HG02884 (cell line): ENCODE measurements around the gene YWHAG.
"Not testable (repeated sequence)": the region's sequence is repeated elsewhere in the genome, so short reads cannot be mapped to it uniquely, and the experiment has no call there.

ENCODE experiments used
- ATAC-seq: cut with Tn5 transposase; IDR thresholded peaks from one replicate; pipeline ENCODE4 v1.9.1; 2021; ENCODE audit warnings: mild to moderate bottlenecking, moderate library complexity; ENCODE audit not compliant: unreplicated experiment

Gene YWHAG

GRCh38 chr7:76358481-76359110 is at the start of gene YWHAG:
TSS of gene YWHAG (minus strand) at chr7:76358991. CDS start at chr7:76358808, 183 bp downstream.
- peak; percentile 44 for ATAC-seq

GRCh38 chr7:76408121-76408560 is 49.4 kb upstream of the YWHAG start:
- ATAC-seq, result no peak

- ATAC-seq, result no peak
These were observed 48.9 kb upstream of the YWHAG start for GRCh38 chr7:76407718-76408117.

GRCh38 chr7:76405738-76406137 is 46.9 kb upstream of the YWHAG start:
- no peak for ATAC-seq

GRCh38 chr7:76403780-76404494 is 45.1 kb upstream of the YWHAG start:
- no peak for ATAC-seq

GRCh38 chr7:76403097-76403496 is 44.3 kb upstream of the YWHAG start:
- ATAC-seq, result not testable (repeated sequence)

GRCh38 chr7:76400248-76400647 is 41.5 kb upstream of the YWHAG start:
- no peak for ATAC-seq

- ATAC-seq, result peak; percentile 30
These were observed 38.8 kb upstream of the YWHAG start for GRCh38 chr7:76397409-76398183.

- no peak for ATAC-seq
These were observed 38.1 kb upstream of the YWHAG start for GRCh38 chr7:76396864-76397263.

GRCh38 chr7:76395965-76396726 is 37.4 kb upstream of the YWHAG start:
- no peak for ATAC-seq

- ATAC-seq, result not testable (repeated sequence)
These were observed 36.8 kb upstream of the YWHAG start for GRCh38 chr7:76395605-76395964.

GRCh38 chr7:76394957-76395356 is 36.2 kb upstream of the YWHAG start:
- no peak for ATAC-seq

- peak; percentile 72 for ATAC-seq
These were observed 34.6 kb upstream of the YWHAG start for GRCh38 chr7:76393116-76394031.

- ATAC-seq, result no peak
These were observed 33.8 kb upstream of the YWHAG start for GRCh38 chr7:76392531-76393115.

- no peak for ATAC-seq
These were observed 31.3 kb upstream of the YWHAG start for GRCh38 chr7:76390092-76390491.

- ATAC-seq, result not testable (repeated sequence)
These were observed 29.0 kb upstream of the YWHAG start for GRCh38 chr7:76387789-76388188.

GRCh38 chr7:76386691-76387260 is 28.0 kb upstream of the YWHAG start:
- no peak for ATAC-seq

GRCh38 chr7:76383089-76383944 is 24.5 kb upstream of the YWHAG start:
- ATAC-seq, result no peak
